ENCODE measurements around the gene TTLL6. TPM values are rescaled to one million over a fixed set of nuclear protein-coding genes. Genes with fewer than 3 reads are reported as not detected.

The TTLL6 gene
- polyA plus RNA-seq, 2 of the 4 experiments (the other 2 are of a cell fraction) = 1.6 to 7.8 TPM

DNA sequence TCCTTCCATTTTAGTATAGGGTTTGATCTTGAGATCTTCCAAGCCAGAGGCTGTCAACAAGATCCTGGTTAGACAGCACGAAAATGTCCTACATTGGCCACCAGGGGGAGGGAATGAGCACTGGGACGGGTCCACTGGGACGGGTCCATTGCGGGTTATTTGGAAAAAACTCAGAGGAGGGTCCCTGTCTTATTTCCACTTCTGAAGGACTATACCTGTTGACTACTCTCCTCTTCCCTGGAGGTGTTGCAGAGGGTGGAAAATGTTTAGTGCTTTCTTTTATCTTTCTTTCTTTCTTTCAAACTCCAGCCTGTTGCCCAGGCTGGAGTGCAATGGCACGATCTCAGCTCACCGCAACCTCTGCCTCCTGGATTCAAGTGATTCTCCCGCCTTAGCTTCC is 2.5 kb downstream of the TTLL6 start:
- ChIA-PET POLR2A (no interaction called here), CTCF (interaction anchor here (0.6 to 70.2 kb wide), 22 partner anchors 12 to 1115 kb away, joined by 3 to 3251 read pairs (median 4); partner anchors contain the start of genes ATP5MC1, CALCOCO2, HOXB13 and PRAC1)
- H3K4me1 ChIP-seq = peaks cover 36% of the 10 kb centered on the region
- FAIRE-seq (peak; percentile 88), ATAC-seq (peak; percentile 50 to 51; a peak in 4 of 6 replicates), DNase-seq (ENCODE audit: low read depth in 1 of 2, low spot score in 1 of 2) (peak; percentile 72 to 97)
- no peaks in the 10 kb centered on the region for H3K9me3 ChIP-seq
- H3K4me2 ChIP-seq = no peak overlapping the region
- no peak overlapping the region for H3K4me3 ChIP-seq
- WGBS (ENCODE audit: missing lambda C conversion rate) = 36% methylated on average over 7 of the region's 7 CpGs
- no peak overlapping the region for H3K27ac ChIP-seq
- no peak for TF ChIP-seq CBX2 (IDR thresholded peaks at IDR 0.05; ENCODE audit: borderline replicate concordance, low read depth)
- TF ChIP-seq NPAS2 (CRISPR knock-in tag; IDR thresholded peaks at IDR 0.05; ENCODE audit: borderline replicate concordance) = no peak
- no peak for TF ChIP-seq POLR2A (IDR thresholded peaks at IDR 0.05; ENCODE audit: low read length)
- no peak for TF ChIP-seq FOSB (CRISPR knock-in tag; IDR thresholded peaks at IDR 0.05)
- TF ChIP-seq ZFP36 (IDR thresholded peaks at IDR 0.05; ENCODE audit: borderline replicate concordance, partially characterized antibody) = no peak
- no peak for TF ChIP-seq EHMT2 (IDR thresholded peaks at IDR 0.05; ENCODE audit: low read depth)
- TF ChIP-seq HOXB13 (CRISPR knock-in tag; IDR thresholded peaks at IDR 0.05; ENCODE audit: low read depth) = no peak
- no peak for TF ChIP-seq JUNB (IDR thresholded peaks at IDR 0.05)
- TF ChIP-seq CHD4 (IDR thresholded peaks at IDR 0.05; ENCODE audit: borderline replicate concordance) = no peak
- TF ChIP-seq JUN (IDR thresholded peaks at IDR 0.05) = no peak
- TF ChIP-seq, protein P1, sequence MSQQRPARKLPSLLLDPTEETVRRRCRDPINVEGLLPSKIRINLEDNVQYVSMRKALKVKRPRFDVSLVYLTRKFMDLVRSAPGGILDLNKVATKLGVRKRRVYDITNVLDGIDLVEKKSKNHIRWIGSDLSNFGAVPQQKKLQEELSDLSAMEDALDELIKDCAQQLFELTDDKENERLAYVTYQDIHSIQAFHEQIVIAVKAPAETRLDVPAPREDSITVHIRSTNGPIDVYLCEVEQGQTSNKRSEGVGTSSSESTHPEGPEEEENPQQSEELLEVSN (IDR thresholded peaks at IDR 0.05; ENCODE audit: borderline replicate concordance, low read depth) = no peak
- TF ChIP-seq SREBF2 (IDR thresholded peaks at IDR 0.05) = no peak
- TF ChIP-seq RARB (CRISPR knock-in tag; IDR thresholded peaks at IDR 0.05) = no peak
- no peak for TF ChIP-seq HEYL (CRISPR knock-in tag; IDR thresholded peaks at IDR 0.05)
- no peak for TF ChIP-seq TP53 (CRISPR knock-in tag; IDR thresholded peaks at IDR 0.05)
- TF ChIP-seq ZSCAN20 (CRISPR knock-in tag; IDR thresholded peaks at IDR 0.05) = no peak
- TF ChIP-seq ZC3H11A (IDR thresholded peaks at IDR 0.05) = no peak
- TF ChIP-seq BHLHE40 (IDR thresholded peaks at IDR 0.05; ENCODE audit: low read depth, low read length) = no peak
- no peak for TF ChIP-seq MAFK (IDR thresholded peaks at IDR 0.05; ENCODE audit: partially characterized antibody)
- TF ChIP-seq CEBPB (IDR thresholded peaks at IDR 0.05) = 0 out of 4 replicates have a peak, but pooled peaks of 1 of the 2 experiments have one; percentile 5
- no peak for TF ChIP-seq CHD2 (IDR thresholded peaks at IDR 0.05; ENCODE audit: low read length, partially characterized antibody)
- no peak for TF ChIP-seq EHF (CRISPR knock-in tag; IDR thresholded peaks at IDR 0.05)
- no peak for TF ChIP-seq TFCP2L1 (CRISPR knock-in tag; IDR thresholded peaks at IDR 0.05)
- TF ChIP-seq NR3C1 (IDR thresholded peaks at IDR 0.05) = no peak
- no peak for TF ChIP-seq PHF8 (IDR thresholded peaks at IDR 0.05; ENCODE audit: borderline replicate concordance, low read depth)
- TF ChIP-seq RAD21 (conservative IDR thresholded peaks at IDR 0.05 in 1 of 2, IDR thresholded peaks at IDR 0.05 in 1 of 2) = peak; percentile 63 to 81
- TF ChIP-seq, protein P2, sequence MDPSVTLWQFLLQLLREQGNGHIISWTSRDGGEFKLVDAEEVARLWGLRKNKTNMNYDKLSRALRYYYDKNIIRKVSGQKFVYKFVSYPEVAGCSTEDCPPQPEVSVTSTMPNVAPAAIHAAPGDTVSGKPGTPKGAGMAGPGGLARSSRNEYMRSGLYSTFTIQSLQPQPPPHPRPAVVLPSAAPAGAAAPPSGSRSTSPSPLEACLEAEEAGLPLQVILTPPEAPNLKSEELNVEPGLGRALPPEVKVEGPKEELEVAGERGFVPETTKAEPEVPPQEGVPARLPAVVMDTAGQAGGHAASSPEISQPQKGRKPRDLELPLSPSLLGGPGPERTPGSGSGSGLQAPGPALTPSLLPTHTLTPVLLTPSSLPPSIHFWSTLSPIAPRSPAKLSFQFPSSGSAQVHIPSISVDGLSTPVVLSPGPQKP (IDR thresholded peaks at IDR 0.05; ENCODE audit: low read depth, low read length) = no peak
- no peak for TF ChIP-seq GATA3 (IDR thresholded peaks at IDR 0.05; ENCODE audit: borderline replicate concordance)
- TF ChIP-seq, protein P3, sequence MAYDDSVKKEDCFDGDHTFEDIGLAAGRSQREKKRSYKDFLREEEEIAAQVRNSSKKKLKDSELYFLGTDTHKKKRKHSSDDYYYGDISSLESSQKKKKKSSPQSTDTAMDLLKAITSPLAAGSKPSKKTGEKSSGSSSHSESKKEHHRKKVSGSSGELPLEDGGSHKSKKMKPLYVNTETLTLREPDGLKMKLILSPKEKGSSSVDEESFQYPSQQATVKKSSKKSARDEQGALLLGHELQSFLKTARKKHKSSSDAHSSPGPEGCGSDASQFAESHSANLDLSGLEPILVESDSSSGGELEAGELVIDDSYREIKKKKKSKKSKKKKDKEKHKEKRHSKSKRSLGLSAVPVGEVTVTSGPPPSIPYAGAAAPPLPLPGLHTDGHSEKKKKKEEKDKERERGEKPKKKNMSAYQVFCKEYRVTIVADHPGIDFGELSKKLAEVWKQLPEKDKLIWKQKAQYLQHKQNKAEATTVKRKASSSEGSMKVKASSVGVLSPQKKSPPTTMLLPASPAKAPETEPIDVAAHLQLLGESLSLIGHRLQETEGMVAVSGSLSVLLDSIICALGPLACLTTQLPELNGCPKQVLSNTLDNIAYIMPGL (CRISPR knock-in tag; IDR thresholded peaks at IDR 0.05; ENCODE audit: borderline replicate concordance) = no peak
- no peak for TF ChIP-seq CBX8 (IDR thresholded peaks at IDR 0.05)
- peak; percentile 90 for TF ChIP-seq SMC3 (IDR thresholded peaks at IDR 0.05)
- TF ChIP-seq, protein P4, sequence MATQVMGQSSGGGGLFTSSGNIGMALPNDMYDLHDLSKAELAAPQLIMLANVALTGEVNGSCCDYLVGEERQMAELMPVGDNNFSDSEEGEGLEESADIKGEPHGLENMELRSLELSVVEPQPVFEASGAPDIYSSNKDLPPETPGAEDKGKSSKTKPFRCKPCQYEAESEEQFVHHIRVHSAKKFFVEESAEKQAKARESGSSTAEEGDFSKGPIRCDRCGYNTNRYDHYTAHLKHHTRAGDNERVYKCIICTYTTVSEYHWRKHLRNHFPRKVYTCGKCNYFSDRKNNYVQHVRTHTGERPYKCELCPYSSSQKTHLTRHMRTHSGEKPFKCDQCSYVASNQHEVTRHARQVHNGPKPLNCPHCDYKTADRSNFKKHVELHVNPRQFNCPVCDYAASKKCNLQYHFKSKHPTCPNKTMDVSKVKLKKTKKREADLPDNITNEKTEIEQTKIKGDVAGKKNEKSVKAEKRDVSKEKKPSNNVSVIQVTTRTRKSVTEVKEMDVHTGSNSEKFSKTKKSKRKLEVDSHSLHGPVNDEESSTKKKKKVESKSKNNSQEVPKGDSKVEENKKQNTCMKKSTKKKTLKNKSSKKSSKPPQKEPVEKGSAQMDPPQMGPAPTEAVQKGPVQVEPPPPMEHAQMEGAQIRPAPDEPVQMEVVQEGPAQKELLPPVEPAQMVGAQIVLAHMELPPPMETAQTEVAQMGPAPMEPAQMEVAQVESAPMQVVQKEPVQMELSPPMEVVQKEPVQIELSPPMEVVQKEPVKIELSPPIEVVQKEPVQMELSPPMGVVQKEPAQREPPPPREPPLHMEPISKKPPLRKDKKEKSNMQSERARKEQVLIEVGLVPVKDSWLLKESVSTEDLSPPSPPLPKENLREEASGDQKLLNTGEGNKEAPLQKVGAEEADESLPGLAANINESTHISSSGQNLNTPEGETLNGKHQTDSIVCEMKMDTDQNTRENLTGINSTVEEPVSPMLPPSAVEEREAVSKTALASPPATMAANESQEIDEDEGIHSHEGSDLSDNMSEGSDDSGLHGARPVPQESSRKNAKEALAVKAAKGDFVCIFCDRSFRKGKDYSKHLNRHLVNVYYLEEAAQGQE (IDR thresholded peaks at IDR 0.05) = no peak
- TF ChIP-seq, protein P5, sequence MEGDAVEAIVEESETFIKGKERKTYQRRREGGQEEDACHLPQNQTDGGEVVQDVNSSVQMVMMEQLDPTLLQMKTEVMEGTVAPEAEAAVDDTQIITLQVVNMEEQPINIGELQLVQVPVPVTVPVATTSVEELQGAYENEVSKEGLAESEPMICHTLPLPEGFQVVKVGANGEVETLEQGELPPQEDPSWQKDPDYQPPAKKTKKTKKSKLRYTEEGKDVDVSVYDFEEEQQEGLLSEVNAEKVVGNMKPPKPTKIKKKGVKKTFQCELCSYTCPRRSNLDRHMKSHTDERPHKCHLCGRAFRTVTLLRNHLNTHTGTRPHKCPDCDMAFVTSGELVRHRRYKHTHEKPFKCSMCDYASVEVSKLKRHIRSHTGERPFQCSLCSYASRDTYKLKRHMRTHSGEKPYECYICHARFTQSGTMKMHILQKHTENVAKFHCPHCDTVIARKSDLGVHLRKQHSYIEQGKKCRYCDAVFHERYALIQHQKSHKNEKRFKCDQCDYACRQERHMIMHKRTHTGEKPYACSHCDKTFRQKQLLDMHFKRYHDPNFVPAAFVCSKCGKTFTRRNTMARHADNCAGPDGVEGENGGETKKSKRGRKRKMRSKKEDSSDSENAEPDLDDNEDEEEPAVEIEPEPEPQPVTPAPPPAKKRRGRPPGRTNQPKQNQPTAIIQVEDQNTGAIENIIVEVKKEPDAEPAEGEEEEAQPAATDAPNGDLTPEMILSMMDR (IDR thresholded peaks at IDR 0.05) = peak; percentile 78
- TF ChIP-seq FOSL2 (IDR thresholded peaks at IDR 0.05) = no peak
- no peak for TF ChIP-seq FOSL2 (CRISPR knock-in tag; IDR thresholded peaks at IDR 0.05)
